GM12878 (cell line): Measurements from ENCODE around the gene RAET1E. TPM values are rescaled to one million over a fixed set of nuclear protein-coding genes. Genes with fewer than 3 reads are reported as not detected.

Experiments
- ATAC-seq: fragments of 200-7000 bp; cut with Tn5 transposase; 3 replicates; pipeline ENCODE4 v1.9.1; 2020; ENCODE audit warnings: mild to moderate bottlenecking, moderate library complexity
- BruUV-seq: library from RNA; stranded (reverse); fragments of 400-500 nt; replicated peaks from 2 replicates; lab custom pipeline; 2021; lab: Mats Ljungman, UMichigan
- CTCF ChIA-PET: fragments of 300-600 bp; sonication (Branson Sonifier 250); formaldehyde crosslinking; extraction: SDS; loops from one replicate; lab custom pipeline; 2021; ENCODE audit warnings: inconsistent platforms; lab: Yijun Ruan, JAX
- POLR2A ChIA-PET: fragments of 350-600 bp; formaldehyde crosslinking; extraction: SDS; loops from one replicate; lab custom pipeline; 2021; ENCODE audit warnings: inconsistent platforms; lab: Charles Lee
- RAD21 ChIA-PET: fragments of 300-600 bp; sonication (Branson Sonifier 250); formaldehyde crosslinking; loops from one replicate; lab custom pipeline; 2023; ENCODE audit warnings: antibody characterized with exemption; ENCODE audit not compliant: unreplicated experiment; lab: Charles Lee
- SMC1A ChIA-PET: fragments of 300-600 bp; sonication (Branson Sonifier 250); formaldehyde crosslinking; loops from one replicate; lab custom pipeline; 2023; ENCODE audit not compliant: unreplicated experiment, uncharacterized antibody; lab: Charles Lee
- DNase-seq: peaks from one replicate; pipeline ENCODE4 v3.0.0-alpha.2; 2011; ENCODE audit warnings: low read depth, low spot score
- FAIRE-seq: peaks from 3 replicates; lab custom pipeline; 2011; peaks lifted over from hg19 to GRCh38; lab: Jason Lieb, UNC
- H2AFZ ChIP-seq: 2 replicates; pipeline ENCODE4 v1.6.0; 2011; ENCODE audit warnings: low read depth, low read length, control low read depth; ENCODE audit not compliant: control insufficient read depth
- H3K27ac ChIP-seq: 2 replicates; pipeline ENCODE4 v1.5.1; 2011; ENCODE audit warnings: control low read depth; ENCODE audit not compliant: control insufficient read depth, insufficient read depth
- H3K27me3 ChIP-seq, 2 experiments: replicated peaks in 1 of 2; 2 replicates each; pipeline versions ENCODE4 v1.6.0 to v1.6.1; 2011; ENCODE audit warnings: low read length in 1 of 2; ENCODE audit not compliant: control insufficient read depth in 2 of 2, insufficient read depth in 2 of 2
- H3K36me3 ChIP-seq, 2 experiments: 2 replicates each; pipeline ENCODE4 v1.5.1; 2011; ENCODE audit warnings: low read length in 1 of 2; ENCODE audit not compliant: control insufficient read depth in 2 of 2, insufficient read depth in 2 of 2
- H3K4me1 ChIP-seq: 2 replicates; pipeline ENCODE4 v1.6.1; 2011; ENCODE audit warnings: mild to moderate bottlenecking, low read length, moderate library complexity, mixed read lengths; ENCODE audit not compliant: control insufficient read depth, insufficient read depth
- H3K4me2 ChIP-seq: 2 replicates; pipeline ENCODE4 v1.6.0; 2011; ENCODE audit warnings: control low read depth; ENCODE audit not compliant: control insufficient read depth, insufficient read depth
- H3K4me3 ChIP-seq: fragments of 200-600 bp; sonication (generic); 2 replicates; pipeline ENCODE4 v1.5.1; 2016
- H3K79me2 ChIP-seq: 2 replicates; pipeline ENCODE4 v1.6.0; 2011; ENCODE audit warnings: low read length; ENCODE audit not compliant: control insufficient read depth, insufficient read depth
- H3K9ac ChIP-seq: 2 replicates; pipeline ENCODE4 v1.8.0; 2011; ENCODE audit warnings: low read length, control low read depth, mixed read lengths; ENCODE audit not compliant: control insufficient read depth, insufficient read depth
- H3K9me3 ChIP-seq: replicated peaks from 3 replicates; pipeline ENCODE4 v1.5.1; 2011; ENCODE audit warnings: mild to moderate bottlenecking, low read length; ENCODE audit not compliant: control insufficient read depth, insufficient read depth
- H4K20me1 ChIP-seq: 2 replicates; pipeline ENCODE4 v1.6.0; 2011; ENCODE audit not compliant: control insufficient read depth, insufficient read depth
- BCL11A ChIP-seq: IDR thresholded peaks from 2 replicates; pipeline ENCODE4 v1.6.1; 2011; ENCODE audit warnings: low read depth, low read length
- EZH2 ChIP-seq: IDR thresholded peaks from 2 replicates; pipeline ENCODE4 v1.6.1; 2012; ENCODE audit warnings: low read depth, mild to moderate bottlenecking, control low read depth, inconsistent platforms, low read length, borderline replicate concordance; ENCODE audit not compliant: control insufficient read depth
- IKZF2 ChIP-seq, 2 experiments: fragments of 450-650 bp; IDR thresholded peaks; 2 replicates each; pipeline ENCODE4 v1.6.1; 2017; ENCODE audit warnings: mild to moderate bottlenecking in 2 of 2, moderate library complexity in 2 of 2
- MYB ChIP-seq: fragments of 150-350 bp; IDR thresholded peaks from 2 replicates; pipeline ENCODE4 v1.6.1; 2014; ENCODE audit warnings: mild to moderate bottlenecking, low read depth, low read length, borderline replicate concordance
- MYC ChIP-seq: IDR thresholded peaks from 2 replicates; pipeline ENCODE4 v1.6.1; 2011; ENCODE audit warnings: mild to moderate bottlenecking, low read length, moderate library complexity, inconsistent platforms; ENCODE audit not compliant: insufficient read depth, insufficient replicate concordance, insufficient read length, severe bottlenecking
- NR2C1 ChIP-seq: fragments of 450-650 bp; IDR thresholded peaks from 2 replicates; pipeline ENCODE4 v1.6.1; 2017; ENCODE audit warnings: antibody characterized with exemption, mild to moderate bottlenecking, moderate library complexity
- PAX5 ChIP-seq: IDR thresholded peaks from 2 replicates; pipeline ENCODE4 v1.6.1; 2011; ENCODE audit warnings: low read depth, low read length, borderline replicate concordance
- SMAD1 ChIP-seq: fragments of 450-650 bp; IDR thresholded peaks from 2 replicates; pipeline ENCODE4 v1.6.1; 2018; ENCODE audit warnings: mild to moderate bottlenecking, low read depth; ENCODE audit not compliant: partially characterized antibody
- ZBTB11 ChIP-seq: fragments of 450-650 bp; formaldehyde crosslinking; IDR thresholded peaks from 2 replicates; pipeline ENCODE4 v1.5.0; 2022; ENCODE audit warnings: mild to moderate bottlenecking, missing genetic modification characterization
- ZNF207 ChIP-seq: fragments of 450-650 bp; IDR thresholded peaks from 2 replicates; pipeline ENCODE4 v1.6.1; 2014; ENCODE audit warnings: antibody characterized with exemption, mild to moderate bottlenecking, borderline replicate concordance
- ZNF274 ChIP-seq: IDR thresholded peaks from one replicate; pipeline ENCODE4 v1.8.0; 2011; ENCODE audit not compliant: insufficient read length, insufficient read depth
- WGBS: methylation state at CpG from one replicate; pipeline ENCODE4 v1.1.6; 2016; ENCODE audit warnings: low lambda C conversion rate; ENCODE audit not compliant: insufficient replicate concordance, insufficient coverage; ENCODE audit errors: missing lambda C conversion rate; 5-methylcytosine and 5-hydroxymethylcytosine counted together
- in situ Hi-C: fragments of 300-500 bp; cut with MboI; formaldehyde crosslinking; loops from 9 replicates; pipeline ENCODE4 v1.14.3; 2018; ENCODE audit warnings: mixed read lengths
- intact Hi-C: fragments of 100-400 bp; cut with micrococcal nuclease; formaldehyde crosslinking; loops from one replicate; pipeline ENCODE4 v1.14.2; 2022; ENCODE audit not compliant: unreplicated experiment
- polyA plus RNA-seq, 11 experiments: library from polyadenylated mRNA; depleted of rRNA in 4 of 11; unstranded in 6 of 11; stranded (reverse) in 5 of 11; fragments of >200 nt; fragmentation: Nextera tagmentation in 4 of 11; fragmentation: Illumina TruSeq in 1 of 11; extraction: Ambion mirVana in 4 of 11; extraction: Trizol in 1 of 11; gene quantifications; 1 replicate in 1 of 11; 2 replicates in 10 of 11; pipeline versions ENCODE4 v1.2.1 to v1.2.3, GENCODE V29; 2011 to 2016; ENCODE audit warnings: inconsistent platforms in 2 of 11, missing spikeins in 2 of 11, low read depth in 1 of 11
- total RNA-seq, 4 experiments: library from RNA; depleted of rRNA in 3 of 4; stranded (reverse); fragments of >200 nt in 3 of 4; fragmentation: Illumina TruSeq in 1 of 4; extraction: Trizol in 1 of 4; gene quantifications; 2 replicates each; pipeline versions ENCODE4 v1.2.1 to v1.2.3, GENCODE V29; 2013 to 2021
- TF ChIP-seq, protein P1 (sequence below): IDR thresholded peaks from 2 replicates; pipeline ENCODE4 v1.6.1; 2012; ENCODE audit warnings: low read depth, low read length, improper control_type of control experiment

Gene RAET1E
- total and polyA plus RNA-seq, 10 of the 15 experiments (the other 5 are each of a cell fraction or from before 2014, with no cell fraction given), result not detected

- H3K27me3 ChIP-seq, result peaks cover 7 to 11% of the 10 kb centered on the region in 2 experiments
- H3K36me3 ChIP-seq, result no peaks in the 10 kb centered on the region
- no peak overlapping the region for H2AFZ ChIP-seq
- H3K79me2 ChIP-seq, result no peaks in the 10 kb centered on the region
- in situ Hi-C loops (loop anchor here (5.0 to 10.0 kb wide), 2 partner anchors 72 to 879 kb away; no protein-coding TSS in a partner anchor), intact Hi-C loops (loop anchor here (5.0 to 10.0 kb wide), 4 partner anchors 132 to 879 kb away; partner anchors contain the start of gene ULBP3)
- no peak for FAIRE-seq
- ChIA-PET POLR2A (interaction anchor here (0.6 kb wide), 1 partner anchor 205 kb away, joined by 3 read pairs; no protein-coding TSS in a partner anchor), SMC1A (interaction anchor here (1.3 kb wide), 1 partner anchor 81 kb away, joined by 9 read pairs; no protein-coding TSS in a partner anchor), CTCF (interaction anchor here (0.9 to 1.6 kb wide), 4 partner anchors 16 to 82 kb away, joined by 3 to 18 read pairs (median 4); no protein-coding TSS in a partner anchor), RAD21 (interaction anchor here (2.6 kb wide), 1 partner anchor 81 kb away, joined by 15 read pairs; no protein-coding TSS in a partner anchor)
- no peak for ATAC-seq
- no peak overlapping the region for H3K4me2 ChIP-seq
- H3K9me3 ChIP-seq, result no peaks in the 10 kb centered on the region
- H3K4me1 ChIP-seq, result peaks cover 16% of the 10 kb centered on the region
- no peak for DNase-seq
- TF ChIP-seq EZH2, result no peak
- TF ChIP-seq, protein P1, sequence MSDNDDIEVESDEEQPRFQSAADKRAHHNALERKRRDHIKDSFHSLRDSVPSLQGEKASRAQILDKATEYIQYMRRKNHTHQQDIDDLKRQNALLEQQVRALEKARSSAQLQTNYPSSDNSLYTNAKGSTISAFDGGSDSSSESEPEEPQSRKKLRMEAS, result no peak
- H3K27ac ChIP-seq, result no peak overlapping the region
- H4K20me1 ChIP-seq, result no peaks in the 10 kb centered on the region; the same call in none of the 2 replicates
- 41% methylated on average over 2 of the region's 2 CpGs for WGBS
- H3K9ac ChIP-seq, result no peak overlapping the region
- no peak overlapping the region for H3K4me3 ChIP-seq
- no TSS peak for BruUV-seq
These were observed 37.8 kb upstream of the RAET1E start for GRCh38 chr6:149935668-149936067.

DNA sequence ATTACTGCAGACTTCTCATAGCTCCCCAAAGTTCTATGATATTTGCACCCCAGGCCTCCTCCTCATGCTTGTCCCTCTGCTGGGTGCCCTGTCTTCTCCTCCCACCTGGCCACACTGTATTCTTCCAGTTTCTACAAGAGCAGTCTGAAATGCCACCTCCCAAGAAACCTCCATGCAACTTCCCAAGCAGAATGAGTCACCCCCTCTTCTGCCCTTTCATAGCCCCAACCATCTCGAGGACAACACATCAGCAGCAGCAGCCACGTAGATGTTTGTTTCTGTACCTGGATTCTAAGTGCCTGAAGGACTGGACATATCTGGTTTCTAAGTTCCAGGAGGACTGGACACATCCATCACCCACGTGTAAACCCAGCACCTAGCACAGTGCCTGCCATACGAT, 37.3 kb upstream of the RAET1E start:
- no peaks in the 10 kb centered on the region for H3K36me3 ChIP-seq
- ATAC-seq (no peak), DNase-seq (no peak), FAIRE-seq (no peak)
- no peak overlapping the region for H3K9ac ChIP-seq
- no peak overlapping the region for H3K27ac ChIP-seq
- RAD21 ChIA-PET, result interaction anchor here (0.6 to 2.6 kb wide), 2 partner anchors 11 to 82 kb away, joined by 3 to 15 read pairs; no protein-coding TSS in a partner anchor
- no peak overlapping the region for H2AFZ ChIP-seq
- POLR2A ChIA-PET, result interaction anchor here (0.6 kb wide), 1 partner anchor 206 kb away, joined by 3 read pairs; no protein-coding TSS in a partner anchor
- WGBS, result 26% methylated on average over 4 of the region's 4 CpGs
- intact Hi-C loops (loop anchor here (5.0 to 10.0 kb wide), 4 partner anchors 132 to 880 kb away; partner anchors contain the start of gene ULBP3), in situ Hi-C loops (loop anchor here (5.0 to 10.0 kb wide), 2 partner anchors 72 to 880 kb away; no protein-coding TSS in a partner anchor)
- SMC1A ChIA-PET, result interaction anchor here (1.0 to 1.3 kb wide), 2 partner anchors 82 kb away, joined by 7 to 9 read pairs; no protein-coding TSS in a partner anchor
- H3K9me3 ChIP-seq, result no peaks in the 10 kb centered on the region
- H3K79me2 ChIP-seq, result no peaks in the 10 kb centered on the region
- peaks cover 16% of the 10 kb centered on the region for H3K4me1 ChIP-seq
- H4K20me1 ChIP-seq, result no peaks in the 10 kb centered on the region; the same call in none of the 2 replicates
- BruUV-seq, result no TSS peak
- peaks cover 6 to 8% of the 10 kb centered on the region in 2 experiments for H3K27me3 ChIP-seq
- CTCF ChIA-PET, result interaction anchor here (1.0 to 1.6 kb wide), 3 partner anchors 78 to 82 kb away, joined by 3 to 18 read pairs (median 5); no protein-coding TSS in a partner anchor
- no peak overlapping the region for H3K4me2 ChIP-seq
- no peak overlapping the region for H3K4me3 ChIP-seq
- TF ChIP-seq ZNF207 (no peak), MYB (no peak), ZBTB11 (CRISPR knock-in tag) (no peak), MYC (no peak), PAX5 (no peak), IKZF2 (IDR thresholded peaks at IDR 0.05) (no peak), BCL11A (no peak), NR2C1 (no peak), SMAD1 (no peak), ZNF274 (no peak)
